ENCODE results near the gene ZSCAN9. TPM values are rescaled to one million over a fixed set of nuclear protein-coding genes. Genes with fewer than 3 reads are reported as not detected.
A peak's percentile ranks its signal among the peaks of the same experiment; 100 is the strongest.

ZSCAN9 gene
- total and polyA plus RNA-seq, 9 of the 15 experiments (the other 6 are each of a cell fraction or from before 2014, with no cell fraction given), result 18.8 to 48.9 (median 28.7) TPM

DNA sequence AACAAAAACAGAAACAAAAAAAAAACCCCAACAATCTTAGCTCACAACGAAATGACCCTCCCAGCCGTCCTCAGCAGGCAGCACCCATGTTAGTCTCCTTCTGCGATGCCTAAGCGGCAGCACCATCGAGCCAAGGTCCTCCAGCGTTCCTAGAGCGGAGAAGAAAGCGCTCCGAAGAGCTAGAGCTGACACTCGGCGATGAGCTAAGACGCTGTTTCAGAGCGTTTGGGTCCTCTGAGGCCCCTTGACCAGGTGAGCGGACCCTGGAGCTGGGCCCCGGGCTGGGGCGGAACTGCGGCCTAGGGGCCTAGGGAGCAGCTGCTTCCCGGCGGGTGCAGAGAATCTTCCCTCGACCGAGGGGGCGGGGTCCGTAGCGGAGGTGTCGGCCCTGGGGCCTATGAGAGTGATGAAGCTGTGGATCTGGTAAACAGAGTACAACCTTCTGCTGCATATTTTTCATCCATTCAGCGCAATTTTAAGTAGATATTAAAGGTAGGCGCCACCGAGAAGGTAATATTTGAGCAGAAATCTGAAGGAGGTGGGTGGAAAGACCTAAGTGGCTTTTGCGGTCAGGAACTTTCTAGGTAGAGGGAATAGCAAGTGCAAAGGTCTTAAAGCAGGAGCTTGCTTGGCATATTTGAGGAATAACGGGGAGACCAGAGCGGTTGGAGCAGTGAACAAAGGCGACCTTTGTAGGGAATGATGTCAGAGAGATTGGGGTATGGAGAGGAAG lies 42.1 kb downstream of the ZSCAN9 start, which contains the start of gene ZSCAN26 (continued):
- TF ChIP-seq ZFPM2 (CRISPR knock-in tag; IDR thresholded peaks at IDR 0.05), result no peak
- no peak for TF ChIP-seq NFXL1 (CRISPR knock-in tag; IDR thresholded peaks at IDR 0.05)
- TF ChIP-seq, protein P1, sequence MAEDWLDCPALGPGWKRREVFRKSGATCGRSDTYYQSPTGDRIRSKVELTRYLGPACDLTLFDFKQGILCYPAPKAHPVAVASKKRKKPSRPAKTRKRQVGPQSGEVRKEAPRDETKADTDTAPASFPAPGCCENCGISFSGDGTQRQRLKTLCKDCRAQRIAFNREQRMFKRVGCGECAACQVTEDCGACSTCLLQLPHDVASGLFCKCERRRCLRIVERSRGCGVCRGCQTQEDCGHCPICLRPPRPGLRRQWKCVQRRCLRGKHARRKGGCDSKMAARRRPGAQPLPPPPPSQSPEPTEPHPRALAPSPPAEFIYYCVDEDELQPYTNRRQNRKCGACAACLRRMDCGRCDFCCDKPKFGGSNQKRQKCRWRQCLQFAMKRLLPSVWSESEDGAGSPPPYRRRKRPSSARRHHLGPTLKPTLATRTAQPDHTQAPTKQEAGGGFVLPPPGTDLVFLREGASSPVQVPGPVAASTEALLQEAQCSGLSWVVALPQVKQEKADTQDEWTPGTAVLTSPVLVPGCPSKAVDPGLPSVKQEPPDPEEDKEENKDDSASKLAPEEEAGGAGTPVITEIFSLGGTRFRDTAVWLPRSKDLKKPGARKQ (CRISPR knock-in tag; IDR thresholded peaks at IDR 0.05), result no peak
- no peak for TF ChIP-seq POLR3A (IDR thresholded peaks at IDR 0.05; ENCODE audit: borderline replicate concordance, extremely low read depth, insufficient read depth, insufficient read length)
- TF ChIP-seq ZNF76 (CRISPR knock-in tag; IDR thresholded peaks at IDR 0.05; ENCODE audit: borderline replicate concordance), result peak; percentile 87; the same call in 1 of the 2 replicates
- TF ChIP-seq HDGF (IDR thresholded peaks at IDR 0.05), result peak; percentile 81
- TF ChIP-seq ZNF165 (CRISPR knock-in tag; IDR thresholded peaks at IDR 0.05; ENCODE audit: borderline replicate concordance), result peak; percentile 72; the same call in 1 of the 2 replicates
- no peak for TF ChIP-seq PTBP1 (IDR thresholded peaks at IDR 0.05; ENCODE audit: low read depth, low read length)
- no peak for TF ChIP-seq PPARD (CRISPR knock-in tag; IDR thresholded peaks at IDR 0.05)
- TF ChIP-seq OTX1 (CRISPR knock-in tag; IDR thresholded peaks at IDR 0.05), result peak; percentile 84
- TF ChIP-seq SMARCC2 (IDR thresholded peaks at IDR 0.05; ENCODE audit: low read depth), result 0 out of 2 replicates have a peak, but pooled peaks have one; percentile 13
- no peak for TF ChIP-seq BRF1 (IDR thresholded peaks at IDR 0.05; ENCODE audit: borderline replicate concordance, extremely low read depth, insufficient read length)
- TF ChIP-seq TOE1 (IDR thresholded peaks at IDR 0.05; ENCODE audit: borderline replicate concordance), result peak; percentile 69; the same call in 1 of the 2 replicates
- TF ChIP-seq TOE1 (CRISPR knock-in tag; IDR thresholded peaks at IDR 0.05; ENCODE audit: borderline replicate concordance, low read depth), result peak; percentile 88; the same call in 1 of the 2 replicates
- TF ChIP-seq, protein P2, sequence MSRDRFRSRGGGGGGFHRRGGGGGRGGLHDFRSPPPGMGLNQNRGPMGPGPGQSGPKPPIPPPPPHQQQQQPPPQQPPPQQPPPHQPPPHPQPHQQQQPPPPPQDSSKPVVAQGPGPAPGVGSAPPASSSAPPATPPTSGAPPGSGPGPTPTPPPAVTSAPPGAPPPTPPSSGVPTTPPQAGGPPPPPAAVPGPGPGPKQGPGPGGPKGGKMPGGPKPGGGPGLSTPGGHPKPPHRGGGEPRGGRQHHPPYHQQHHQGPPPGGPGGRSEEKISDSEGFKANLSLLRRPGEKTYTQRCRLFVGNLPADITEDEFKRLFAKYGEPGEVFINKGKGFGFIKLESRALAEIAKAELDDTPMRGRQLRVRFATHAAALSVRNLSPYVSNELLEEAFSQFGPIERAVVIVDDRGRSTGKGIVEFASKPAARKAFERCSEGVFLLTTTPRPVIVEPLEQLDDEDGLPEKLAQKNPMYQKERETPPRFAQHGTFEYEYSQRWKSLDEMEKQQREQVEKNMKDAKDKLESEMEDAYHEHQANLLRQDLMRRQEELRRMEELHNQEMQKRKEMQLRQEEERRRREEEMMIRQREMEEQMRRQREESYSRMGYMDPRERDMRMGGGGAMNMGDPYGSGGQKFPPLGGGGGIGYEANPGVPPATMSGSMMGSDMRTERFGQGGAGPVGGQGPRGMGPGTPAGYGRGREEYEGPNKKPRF (IDR thresholded peaks at IDR 0.05; ENCODE audit: low read depth, low read length), result no peak
- no peak for TF ChIP-seq KLF16 (IDR thresholded peaks at IDR 0.05)
- TF ChIP-seq LCOR (CRISPR knock-in tag; IDR thresholded peaks at IDR 0.05), result no peak
- TF ChIP-seq SMARCA5 (IDR thresholded peaks at IDR 0.05), result peak; percentile 50; the same call in 1 of the 2 replicates
- TF ChIP-seq ZBTB11 (CRISPR knock-in tag; IDR thresholded peaks at IDR 0.05), result peak in 2 of 3 experiments; percentile 37 to 69; a peak in 2 of 6 replicates
- no peak for TF ChIP-seq IRF2 (CRISPR knock-in tag; IDR thresholded peaks at IDR 0.05)
- no peak for TF ChIP-seq ADNP (tag; IDR thresholded peaks at IDR 0.05)
- TF ChIP-seq ZKSCAN3 (CRISPR knock-in tag; IDR thresholded peaks at IDR 0.05), result no peak

Data from K562 (cell line).